Measurements from ENCODE around the gene OPN4. TPM values are rescaled to one million over a fixed set of nuclear protein-coding genes. Genes with fewer than 3 reads are reported as not detected.

The OPN4 gene
- total RNA-seq, 1 donor from 2014 or later, result not detected

- DNase-seq (ENCODE audit: low spot score in 2 of 2), result no peak
Observed at GRCh38 chr10:86661161-86662025, 7.0 kb downstream of the OPN4 start.

GRCh38 chr10:86662186-86663045 is 8.1 kb downstream of the OPN4 start:
- DNase-seq (ENCODE audit: low spot score in 2 of 2), result no peak
- FAIRE-seq, result no peak

More at GRCh38 chr10:86661161-86662025, 7.0 kb downstream of the OPN4 start:
- FAIRE-seq, result no peak

- DNase-seq (ENCODE audit: low spot score in 2 of 2), result no peak
- no peak for FAIRE-seq
Observed at GRCh38 chr10:86663046-86663345, 8.6 kb downstream of the OPN4 start.

GRCh38 chr10:86663576-86664339 is 9.4 kb downstream of the OPN4 start:
- FAIRE-seq (no peak), DNase-seq (ENCODE audit: low spot score in 2 of 2) (no peak)

- DNase-seq (ENCODE audit: low spot score in 2 of 2) (no peak), FAIRE-seq (no peak)
Observed at GRCh38 chr10:86664341-86665217, 10.2 kb downstream of the OPN4 start.

- FAIRE-seq, result no peak
- no peak for DNase-seq (ENCODE audit: low spot score in 2 of 2)
Observed at GRCh38 chr10:86665218-86665607, 10.9 kb downstream of the OPN4 start.

- peak in 1 of 2 donors; percentile 66 for DNase-seq (ENCODE audit: low spot score in 2 of 2)
- FAIRE-seq, result no peak
Observed at GRCh38 chr10:86665868-86666267, 11.5 kb downstream of the OPN4 start.

- no peak for DNase-seq (ENCODE audit: low spot score in 2 of 2)
- no peak for FAIRE-seq
Observed at GRCh38 chr10:86666538-86666937, 12.2 kb downstream of the OPN4 start.

GRCh38 chr10:86667421-86668181 is 13.3 kb downstream of the OPN4 start:
- DNase-seq (ENCODE audit: low spot score in 2 of 2) (no peak), FAIRE-seq (no peak)

- FAIRE-seq, result no peak
- no peak for DNase-seq (ENCODE audit: low spot score in 2 of 2)
Observed at GRCh38 chr10:86668297-86669165, 14.2 kb downstream of the OPN4 start, which contains the start of gene LDB3. TSS of gene LDB3 (plus strand) at chr10:86668511. CDS start at chr10:86668692, 181 bp downstream.

- no peak for DNase-seq (ENCODE audit: low spot score in 2 of 2)
- no peak for FAIRE-seq
Observed at GRCh38 chr10:86670290-86670811, 16.0 kb downstream of the OPN4 start.

GRCh38 chr10:86670876-86671275 is 16.5 kb downstream of the OPN4 start:
- DNase-seq (ENCODE audit: low spot score in 2 of 2) (no peak), FAIRE-seq (no peak)

GRCh38 chr10:86671419-86671818 is 17.1 kb downstream of the OPN4 start:
- FAIRE-seq, result no peak
- DNase-seq (ENCODE audit: low spot score in 2 of 2), result no peak

- no peak for DNase-seq (ENCODE audit: low spot score in 2 of 2)
- no peak for FAIRE-seq
Observed at GRCh38 chr10:86671985-86672710, 17.8 kb downstream of the OPN4 start.

- no peak for FAIRE-seq
- no peak for DNase-seq (ENCODE audit: low spot score in 2 of 2)
Observed at GRCh38 chr10:86673216-86673826, 19.0 kb downstream of the OPN4 start.

- FAIRE-seq, result no peak
- DNase-seq (ENCODE audit: low spot score in 2 of 2), result peak in 1 of 2 donors; percentile 62
Observed at GRCh38 chr10:86673827-86674581, 19.7 kb downstream of the OPN4 start.

Data from frontal cortex (tissue), 4 donors.